AG20443 (cell line): ENCODE results near the gene SAFB2.
A peak's percentile ranks its signal among the peaks of the same experiment; 100 is the strongest.

ENCODE experiments used
- DNase-seq: peaks from one replicate; pipeline ENCODE4 v3.0.0; 2012; ENCODE audit warnings: low spot score, mixed read lengths

Gene SAFB2

GRCh38 chr19:5607318-5608275 lies 15.0 kb downstream of the SAFB2 start:
- no peak for DNase-seq

- DNase-seq = no peak
Observed at GRCh38 chr19:5605362-5605761, 17.2 kb downstream of the SAFB2 start.

GRCh38 chr19:5603626-5604025 lies 18.9 kb downstream of the SAFB2 start:
- no peak for DNase-seq

GRCh38 chr19:5600797-5601196 lies 21.8 kb downstream of the SAFB2 start:
- DNase-seq = no peak

GRCh38 chr19:5595745-5596144 lies 26.8 kb downstream of the SAFB2 start:
- no peak for DNase-seq

- no peak for DNase-seq
Observed at GRCh38 chr19:5595129-5595528, 27.4 kb downstream of the SAFB2 start.

GRCh38 chr19:5594521-5594950 lies 28.0 kb downstream of the SAFB2 start:
- DNase-seq = no peak

GRCh38 chr19:5593343-5594255 lies 29.0 kb downstream of the SAFB2 start:
- DNase-seq = no peak

- DNase-seq = no peak
Observed at GRCh38 chr19:5592531-5593342, 29.8 kb downstream of the SAFB2 start.

- no peak for DNase-seq
Observed at GRCh38 chr19:5591476-5591875, 31.1 kb downstream of the SAFB2 start.

- no peak for DNase-seq
Observed at GRCh38 chr19:5590865-5591154, 31.8 kb downstream of the SAFB2 start.

GRCh38 chr19:5590151-5590864 lies 32.3 kb downstream of the SAFB2 start:
- no peak for DNase-seq

GRCh38 chr19:5588906-5589676 lies 33.5 kb downstream of the SAFB2 start:
- no peak for DNase-seq

- peak; percentile 52 for DNase-seq
Observed at GRCh38 chr19:5588441-5588840, 34.1 kb downstream of the SAFB2 start.

- no peak for DNase-seq
Observed at GRCh38 chr19:5587661-5588060, 34.9 kb downstream of the SAFB2 start.

GRCh38 chr19:5587071-5587455 lies 35.5 kb downstream of the SAFB2 start:
- DNase-seq = no peak

GRCh38 chr19:5586300-5587070 lies 36.1 kb downstream of the SAFB2 start:
- no peak for DNase-seq

GRCh38 chr19:5585461-5586299 lies 36.9 kb downstream of the SAFB2 start:
- DNase-seq = no peak

GRCh38 chr19:5580161-5580571 lies 42.4 kb downstream of the SAFB2 start:
- DNase-seq = no peak
